HepG2 (cell line): ENCODE results near the gene BFSP1. TPM values are rescaled to one million over a fixed set of nuclear protein-coding genes. Genes with fewer than 3 reads are reported as not detected.

Experiments
- ATAC-seq: fragments of 200-7000 bp; cut with Tn5 transposase; 3 replicates; pipeline ENCODE4 v1.9.1; 2020; ENCODE audit warnings: mild to moderate bottlenecking, moderate library complexity
- BruUV-seq: library from RNA; stranded (reverse); fragments of 400-500 nt; replicated peaks from 2 replicates; lab custom pipeline; 2021; lab: Mats Ljungman, UMichigan
- CTCF ChIA-PET: fragments of 300-600 bp; formaldehyde crosslinking; extraction: SDS; loops from one replicate; lab custom pipeline; 2021; ENCODE audit warnings: low total read pairs, inconsistent platforms, low intra/inter-chr PET ratio; lab: Yijun Ruan, JAX
- POLR2A ChIA-PET: fragments of 350-600 bp; sonication (Branson Sonifier 250); formaldehyde crosslinking; loops from one replicate; lab custom pipeline; 2020; ENCODE audit warnings: antibody characterized with exemption, inconsistent platforms; lab: Yijun Ruan, JAX
- DNase-seq: peaks from one replicate; pipeline ENCODE4 v3.0.0-alpha.2; 2015; ENCODE audit warnings: low spot score
- FAIRE-seq: peaks from 3 replicates; lab custom pipeline; 2011; peaks lifted over from hg19 to GRCh38; lab: Jason Lieb, UNC
- H2AFZ ChIP-seq: one replicate; pipeline ENCODE4 v1.6.1; 2011; ENCODE audit warnings: low read length, inconsistent platforms
- H3K27ac ChIP-seq: fragments of 300-600 bp; 3 replicates; pipeline ENCODE4 v1.8.0; 2011; ENCODE audit warnings: mixed run types, mild to moderate bottlenecking, mixed read lengths, low read length, inconsistent platforms; ENCODE audit not compliant: insufficient read depth; ENCODE audit errors: extremely low read length
- H3K27me3 ChIP-seq, 2 experiments: fragments of 200-600 bp in 1 of 2; 2 replicates in 1 of 2; 3 replicates in 1 of 2; pipeline versions ENCODE4 v1.6.0 to v1.8.0; 2011; ENCODE audit warnings: low read length in 2 of 2, mild to moderate bottlenecking in 2 of 2, moderate library complexity in 2 of 2, inconsistent platforms in 1 of 2; ENCODE audit not compliant: insufficient read depth in 2 of 2, control insufficient read depth in 1 of 2
- H3K36me3 ChIP-seq, 2 experiments: fragments of 200-600 bp in 1 of 2; replicated peaks in 1 of 2; 2 replicates in 1 of 2; 3 replicates in 1 of 2; pipeline versions ENCODE4 v1.5.1 to v1.8.0; 2011; ENCODE audit warnings: low read length in 2 of 2, inconsistent platforms in 1 of 2; ENCODE audit not compliant: insufficient read depth in 2 of 2, control insufficient read depth in 1 of 2
- H3K4me1 ChIP-seq: 2 replicates; pipeline ENCODE4 v1.5.1; 2012; ENCODE audit warnings: low read length, inconsistent platforms; ENCODE audit not compliant: insufficient read depth
- H3K4me2 ChIP-seq: 2 replicates; pipeline ENCODE4 v1.6.0; 2011; ENCODE audit warnings: low read depth, low read length, inconsistent platforms
- H3K4me3 ChIP-seq, 3 experiments: fragments of 200-600 bp in 1 of 3; sonication (generic), shearing (Covaris generic) in 1 of 3; replicated peaks in 1 of 3; 2 replicates each; pipeline ENCODE4 v1.5.1; 2011 to 2016; ENCODE audit warnings: low read length in 3 of 3, inconsistent platforms in 2 of 3, low read depth in 2 of 3, mild to moderate bottlenecking in 2 of 3, control low read depth in 1 of 3, mixed read lengths in 1 of 3; ENCODE audit not compliant: insufficient read depth in 1 of 3
- H3K79me2 ChIP-seq: one replicate; pipeline ENCODE4 v1.6.1; 2011; ENCODE audit warnings: low read length, inconsistent platforms; ENCODE audit not compliant: insufficient read depth
- H3K9ac ChIP-seq: 2 replicates; pipeline ENCODE4 v1.6.0; 2011; ENCODE audit warnings: mild to moderate bottlenecking, low read depth, low read length, inconsistent platforms; ENCODE audit not compliant: insufficient read depth
- H3K9me3 ChIP-seq: 2 replicates; pipeline ENCODE4 v1.5.1; 2012; ENCODE audit warnings: mild to moderate bottlenecking, low read length
- H4K20me1 ChIP-seq: 2 replicates; pipeline ENCODE4 v1.6.0; 2011; ENCODE audit warnings: inconsistent platforms, mild to moderate bottlenecking, low read length, moderate library complexity; ENCODE audit not compliant: insufficient read depth
- BRD4 ChIP-seq: sonication (generic); formaldehyde crosslinking; IDR thresholded peaks from 2 replicates; pipeline ENCODE4 v1.4.0; 2020; ENCODE audit warnings: missing genetic modification reagents
- CAMTA2 ChIP-seq: sonication (generic); formaldehyde crosslinking; IDR thresholded peaks from 2 replicates; pipeline ENCODE4 v1.4.0; 2020; ENCODE audit warnings: mild to moderate bottlenecking, missing genetic modification reagents, borderline replicate concordance
- MIER2 ChIP-seq: IDR thresholded peaks from 2 replicates; pipeline ENCODE4 v1.6.1; 2016; ENCODE audit warnings: missing biosample characterization, missing genetic modification reagents
- NR3C1 ChIP-seq: sonication (generic); formaldehyde crosslinking; IDR thresholded peaks from 2 replicates; pipeline ENCODE4 v1.4.0; 2020; ENCODE audit warnings: missing genetic modification reagents
- SIX1 ChIP-seq: sonication (generic); formaldehyde crosslinking; IDR thresholded peaks from 2 replicates; pipeline ENCODE4 v1.4.0; 2020; ENCODE audit warnings: missing genetic modification reagents, borderline replicate concordance
- ZBTB10 ChIP-seq: sonication (generic); formaldehyde crosslinking; IDR thresholded peaks from 2 replicates; pipeline ENCODE4 v1.4.0; 2020; ENCODE audit warnings: missing genetic modification reagents, borderline replicate concordance
- ZBTB20 ChIP-seq: sonication (generic); formaldehyde crosslinking; IDR thresholded peaks from 2 replicates; pipeline ENCODE4 v1.8.1; 2023; ENCODE audit warnings: missing genetic modification reagents, low read depth, mild to moderate bottlenecking, borderline replicate concordance
- ZIK1 ChIP-seq: sonication (generic); formaldehyde crosslinking; IDR thresholded peaks from 2 replicates; pipeline ENCODE4 v1.5.0; 2020; ENCODE audit warnings: mild to moderate bottlenecking, low read depth, missing genetic modification reagents, borderline replicate concordance
- ZNF207 ChIP-seq: fragments of 450-650 bp; IDR thresholded peaks from 2 replicates; pipeline ENCODE4 v1.6.1; 2016; ENCODE audit warnings: antibody characterized with exemption, borderline replicate concordance
- WGBS: methylation state at CpG from one replicate; pipeline ENCODE4 v1.1.6; 2017; ENCODE audit warnings: low lambda C conversion rate; 5-methylcytosine and 5-hydroxymethylcytosine counted together
- in situ Hi-C: cut with HindIII; loops from 2 replicates; pipeline ENCODE4 v1.10.0; 2017; ENCODE audit warnings: low pct_unique_long_range_greater_than_20kb; ENCODE audit not compliant: extremely low pct_ligation_motif_present
- intact Hi-C: fragments of 100-400 bp; cut with micrococcal nuclease; formaldehyde crosslinking; loops from one replicate; pipeline ENCODE4 v1.10.0; 2022; ENCODE audit not compliant: unreplicated experiment
- polyA plus RNA-seq, 8 experiments: library from polyadenylated mRNA; depleted of rRNA in 3 of 8; stranded (reverse) in 7 of 8; unstranded in 1 of 8; fragments of >200 nt; fragmentation: Illumina TruSeq in 4 of 8; extraction: Trizol in 4 of 8; gene quantifications; 2 replicates each; pipeline versions ENCODE4 v1.2.1 to v1.2.3, GENCODE V29; 2011 to 2016; ENCODE audit warnings: low read depth in 4 of 8, missing spikeins in 1 of 8, mixed read lengths in 1 of 8; ENCODE audit not compliant: insufficient read depth in 1 of 8
- total RNA-seq, 5 experiments: library from RNA; depleted of rRNA; stranded (reverse); fragments of >200 nt; fragmentation: Illumina TruSeq; extraction: Trizol; gene quantifications; 2 replicates each; pipeline ENCODE4 v1.2.3, GENCODE V29; 2016; ENCODE audit warnings: low read depth in 1 of 5
- TF ChIP-seq, protein P1 (sequence below): sonication (generic); formaldehyde crosslinking; IDR thresholded peaks from 2 replicates; pipeline ENCODE4 v1.4.0; 2020; ENCODE audit warnings: missing genetic modification reagents; ENCODE audit errors: not compliant biosample characterization
- TF ChIP-seq, protein P2 (sequence below), 2 experiments: sonication (generic) in 1 of 2; formaldehyde crosslinking in 1 of 2; IDR thresholded peaks; 2 replicates each; pipeline versions ENCODE4 v1.4.0 to v1.6.1; 2016 to 2020; ENCODE audit warnings: borderline replicate concordance in 1 of 2, low read depth in 1 of 2, mild to moderate bottlenecking in 1 of 2, missing genetic modification reagents in 1 of 2

The BFSP1 gene
- total and polyA plus RNA-seq, 2 of the 13 experiments (the other 11 are each of a cell fraction or from before 2014, with no cell fraction given): 0.22 to 0.26 TPM

DNA sequence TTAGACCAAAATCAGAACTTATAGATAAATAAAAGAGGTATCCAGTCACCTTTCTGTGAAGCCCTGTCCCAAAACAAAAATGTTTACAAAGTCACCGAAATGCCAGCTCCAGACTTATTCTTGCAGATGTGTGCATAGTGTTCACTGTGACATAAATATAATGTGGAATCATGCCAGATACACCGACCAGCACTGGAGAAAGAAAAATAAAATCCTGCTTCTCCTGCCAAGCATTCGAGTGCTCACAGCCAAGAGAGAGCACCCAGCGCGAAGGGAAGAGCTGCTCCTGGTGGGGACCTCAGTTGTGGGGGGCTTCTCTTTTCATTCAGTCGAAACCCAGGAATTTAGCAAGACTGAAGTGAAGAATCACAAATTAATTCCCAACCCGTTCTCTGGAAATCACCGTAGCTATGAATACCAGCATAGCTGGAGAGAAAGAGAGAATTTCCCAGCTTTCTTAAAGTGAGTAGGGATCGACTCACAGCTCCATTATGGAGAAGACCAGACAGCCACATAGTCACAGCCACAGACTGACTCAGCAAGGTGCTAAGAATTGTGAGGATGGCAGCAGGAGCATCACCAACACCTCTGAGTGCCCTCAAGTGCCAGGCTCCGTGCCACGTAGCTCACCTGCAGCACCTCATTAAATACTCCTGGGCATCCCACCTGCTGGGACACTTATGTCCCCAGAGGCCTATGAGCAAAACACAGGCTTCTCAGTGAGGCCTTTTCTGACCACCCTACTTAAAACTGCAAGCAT is 33.2 kb downstream of the BFSP1 start:
- FAIRE-seq (no peak), DNase-seq (no peak), ATAC-seq (no peak)
- CTCF ChIA-PET: no interaction called here
- Histone ChIP-seq H3K9ac (no peak overlapping the region), H3K9me3 (no peaks in the 10 kb centered on the region), H3K36me3 (no peaks in the 10 kb centered on the region), H3K27me3 (peaks cover 9 to 63% of the 10 kb centered on the region in 2 experiments), H3K4me1 (no peaks in the 10 kb centered on the region), H2AFZ (no peak overlapping the region), H3K79me2 (no peaks in the 10 kb centered on the region), H4K20me1 (no peaks in the 10 kb centered on the region), H3K27ac (no peak overlapping the region), H3K4me2 (no peak overlapping the region), H3K4me3 (no peak overlapping the region)
- no TSS peak for BruUV-seq
- in situ Hi-C loops: no loop called here
- POLR2A ChIA-PET: no interaction called here
- 18% methylated on average over 11 of the region's 11 CpGs for WGBS
- intact Hi-C loops: no loop called here
- TF ChIP-seq, protein P1, sequence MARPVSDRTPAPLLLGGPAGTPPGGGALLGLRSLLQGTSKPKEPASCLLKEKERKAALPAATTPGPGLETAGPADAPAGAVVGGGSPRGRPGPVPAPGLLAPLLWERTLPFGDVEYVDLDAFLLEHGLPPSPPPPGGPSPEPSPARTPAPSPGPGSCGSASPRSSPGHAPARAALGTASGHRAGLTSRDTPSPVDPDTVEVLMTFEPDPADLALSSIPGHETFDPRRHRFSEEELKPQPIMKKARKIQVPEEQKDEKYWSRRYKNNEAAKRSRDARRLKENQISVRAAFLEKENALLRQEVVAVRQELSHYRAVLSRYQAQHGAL (CRISPR knock-in tag): no peak
- TF ChIP-seq ZBTB10 (no peak), SIX1 (no peak), ZBTB20 (no peak), ZNF207 (no peak), CAMTA2 (no peak), BRD4 (no peak), ZIK1 (CRISPR knock-in tag) (no peak), NR3C1 (CRISPR knock-in tag) (no peak), MIER2 (no peak)
- TF ChIP-seq, protein P2, sequence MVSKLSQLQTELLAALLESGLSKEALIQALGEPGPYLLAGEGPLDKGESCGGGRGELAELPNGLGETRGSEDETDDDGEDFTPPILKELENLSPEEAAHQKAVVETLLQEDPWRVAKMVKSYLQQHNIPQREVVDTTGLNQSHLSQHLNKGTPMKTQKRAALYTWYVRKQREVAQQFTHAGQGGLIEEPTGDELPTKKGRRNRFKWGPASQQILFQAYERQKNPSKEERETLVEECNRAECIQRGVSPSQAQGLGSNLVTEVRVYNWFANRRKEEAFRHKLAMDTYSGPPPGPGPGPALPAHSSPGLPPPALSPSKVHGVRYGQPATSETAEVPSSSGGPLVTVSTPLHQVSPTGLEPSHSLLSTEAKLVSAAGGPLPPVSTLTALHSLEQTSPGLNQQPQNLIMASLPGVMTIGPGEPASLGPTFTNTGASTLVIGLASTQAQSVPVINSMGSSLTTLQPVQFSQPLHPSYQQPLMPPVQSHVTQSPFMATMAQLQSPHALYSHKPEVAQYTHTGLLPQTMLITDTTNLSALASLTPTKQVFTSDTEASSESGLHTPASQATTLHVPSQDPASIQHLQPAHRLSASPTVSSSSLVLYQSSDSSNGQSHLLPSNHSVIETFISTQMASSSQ (IDR thresholded peaks at IDR 0.05; ENCODE audit: low read depth): no peak
- TF ChIP-seq, protein P2 (CRISPR knock-in tag; IDR thresholded peaks at IDR 0.05; ENCODE audit: borderline replicate concordance): no peak
